22Rv1 (cell line): ENCODE results near the gene P4HA2.
A peak's percentile ranks its signal among the peaks of the same experiment; 100 is the strongest.

Source experiments
- H3K27ac ChIP-seq: fragments of 450-650 bp; 2 replicates; pipeline ENCODE4 v1.5.1; 2017
- ZFX ChIP-seq: fragments of 450-650 bp; IDR thresholded peaks from 2 replicates; pipeline ENCODE4 v1.6.1; 2017; ENCODE audit warnings: antibody characterized with exemption, borderline replicate concordance
- TF ChIP-seq, protein P1 (sequence below): fragments of 450-650 bp; IDR thresholded peaks from 2 replicates; pipeline ENCODE4 v1.5.1; 2017; ENCODE audit warnings: mild to moderate bottlenecking

The P4HA2 gene

DNA sequence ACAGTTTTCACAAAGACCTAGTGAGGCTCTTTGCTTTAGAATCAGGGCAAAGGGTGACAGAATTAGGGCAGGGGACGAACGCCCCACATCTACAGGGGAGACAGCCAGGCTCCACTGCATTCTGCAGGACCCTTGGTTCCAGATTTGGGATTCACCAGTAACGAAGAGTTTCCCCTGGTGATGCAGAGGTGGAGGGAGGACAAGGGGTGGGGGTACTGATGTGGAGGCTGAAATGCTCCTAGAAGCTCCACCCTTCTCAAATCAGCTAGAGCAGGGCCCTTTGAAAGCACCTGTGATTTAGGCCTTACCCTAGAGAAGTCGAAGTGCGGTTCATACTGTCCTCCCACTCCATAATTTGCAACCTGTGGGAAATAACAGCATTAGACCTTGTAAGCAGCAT lies 29.1 kb downstream of the P4HA2 start:
- no peak for TF ChIP-seq ZFX
- TF ChIP-seq, protein P1, sequence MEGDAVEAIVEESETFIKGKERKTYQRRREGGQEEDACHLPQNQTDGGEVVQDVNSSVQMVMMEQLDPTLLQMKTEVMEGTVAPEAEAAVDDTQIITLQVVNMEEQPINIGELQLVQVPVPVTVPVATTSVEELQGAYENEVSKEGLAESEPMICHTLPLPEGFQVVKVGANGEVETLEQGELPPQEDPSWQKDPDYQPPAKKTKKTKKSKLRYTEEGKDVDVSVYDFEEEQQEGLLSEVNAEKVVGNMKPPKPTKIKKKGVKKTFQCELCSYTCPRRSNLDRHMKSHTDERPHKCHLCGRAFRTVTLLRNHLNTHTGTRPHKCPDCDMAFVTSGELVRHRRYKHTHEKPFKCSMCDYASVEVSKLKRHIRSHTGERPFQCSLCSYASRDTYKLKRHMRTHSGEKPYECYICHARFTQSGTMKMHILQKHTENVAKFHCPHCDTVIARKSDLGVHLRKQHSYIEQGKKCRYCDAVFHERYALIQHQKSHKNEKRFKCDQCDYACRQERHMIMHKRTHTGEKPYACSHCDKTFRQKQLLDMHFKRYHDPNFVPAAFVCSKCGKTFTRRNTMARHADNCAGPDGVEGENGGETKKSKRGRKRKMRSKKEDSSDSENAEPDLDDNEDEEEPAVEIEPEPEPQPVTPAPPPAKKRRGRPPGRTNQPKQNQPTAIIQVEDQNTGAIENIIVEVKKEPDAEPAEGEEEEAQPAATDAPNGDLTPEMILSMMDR, result no peak
- no peak overlapping the region for H3K27ac ChIP-seq

DNA sequence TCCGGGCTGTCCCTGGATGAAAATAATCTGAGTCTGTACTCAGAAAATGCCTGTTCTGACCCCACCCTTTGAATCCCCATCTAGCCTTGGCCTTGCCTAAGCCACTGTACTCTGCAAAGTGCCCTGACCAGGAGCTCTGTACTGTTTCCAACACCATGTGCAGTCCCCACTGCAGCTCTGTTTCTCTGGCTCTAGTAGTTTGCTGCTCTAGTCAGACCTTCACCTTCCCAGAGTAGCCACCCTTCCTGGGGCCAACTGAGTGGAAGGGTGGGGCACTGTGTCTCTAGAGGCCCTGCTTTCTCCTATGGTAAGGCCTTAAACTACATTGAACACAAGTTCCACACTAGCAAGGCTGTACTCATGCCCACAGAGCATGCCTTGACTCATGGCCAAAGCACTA lies 31.9 kb downstream of the P4HA2 start:
- H3K27ac ChIP-seq, result no peak overlapping the region
- TF ChIP-seq ZFX, result no peak
- TF ChIP-seq, protein P1, result no peak

DNA sequence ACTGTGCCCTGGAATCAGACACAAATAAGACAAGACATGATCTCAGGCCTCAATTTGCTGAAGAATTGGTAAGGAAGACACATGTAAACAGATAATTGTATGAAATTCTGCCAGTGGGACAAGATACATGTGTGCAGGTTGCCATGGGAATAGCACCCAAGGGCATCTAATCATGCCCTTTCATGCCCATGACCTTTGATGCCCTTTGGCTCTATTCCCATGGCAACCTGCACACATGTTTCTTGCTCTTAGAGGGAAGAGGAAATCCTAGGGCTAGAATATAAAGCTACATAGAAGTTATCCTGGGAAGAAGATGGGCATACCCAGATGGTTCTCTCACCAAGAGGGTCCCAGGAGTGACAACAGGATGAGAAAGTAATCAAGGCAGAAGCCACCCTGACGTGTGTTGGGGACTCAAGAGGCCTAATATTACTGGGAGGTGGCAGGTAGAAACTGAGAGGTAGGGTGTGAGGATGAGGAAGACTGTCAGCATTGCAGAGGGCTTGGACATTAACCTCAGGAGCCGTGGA lies 34.4 kb downstream of the P4HA2 start:
- TF ChIP-seq, protein P1, result no peak
- TF ChIP-seq ZFX, result no peak
- H3K27ac ChIP-seq, result no peak overlapping the region

DNA sequence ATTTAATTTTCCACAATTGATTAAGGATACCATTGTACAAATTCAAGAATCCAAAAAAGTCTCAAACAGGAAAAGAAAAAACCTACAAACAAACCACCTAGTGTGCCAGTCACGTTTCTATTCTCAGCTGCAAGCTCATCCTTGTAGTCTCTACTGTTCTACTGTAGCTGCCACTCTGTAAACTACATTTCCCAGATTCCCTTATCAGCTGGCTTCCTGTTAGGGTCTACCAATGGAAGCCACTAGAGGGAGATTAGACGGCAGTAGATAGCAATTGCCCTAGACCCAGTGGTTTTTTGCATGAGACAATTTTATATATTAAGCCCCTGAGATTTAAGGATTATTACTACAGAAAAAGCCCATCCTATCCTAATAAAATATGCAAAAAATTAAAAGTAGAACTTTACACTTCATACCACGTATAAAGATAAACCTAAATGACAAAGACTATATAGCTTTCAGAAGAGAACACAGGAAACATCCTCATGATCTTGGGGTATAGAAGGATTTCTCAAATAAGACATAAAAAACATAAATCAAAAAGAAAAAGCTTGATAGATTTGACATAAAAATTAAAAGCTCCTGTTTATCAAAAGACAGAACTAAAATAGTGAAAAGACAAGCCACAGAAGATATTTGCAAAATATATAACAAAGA lies 37.4 kb downstream of the P4HA2 start:
- TF ChIP-seq, protein P1, result peak; percentile 88
- TF ChIP-seq ZFX, result no peak
- no peak overlapping the region for H3K27ac ChIP-seq

DNA sequence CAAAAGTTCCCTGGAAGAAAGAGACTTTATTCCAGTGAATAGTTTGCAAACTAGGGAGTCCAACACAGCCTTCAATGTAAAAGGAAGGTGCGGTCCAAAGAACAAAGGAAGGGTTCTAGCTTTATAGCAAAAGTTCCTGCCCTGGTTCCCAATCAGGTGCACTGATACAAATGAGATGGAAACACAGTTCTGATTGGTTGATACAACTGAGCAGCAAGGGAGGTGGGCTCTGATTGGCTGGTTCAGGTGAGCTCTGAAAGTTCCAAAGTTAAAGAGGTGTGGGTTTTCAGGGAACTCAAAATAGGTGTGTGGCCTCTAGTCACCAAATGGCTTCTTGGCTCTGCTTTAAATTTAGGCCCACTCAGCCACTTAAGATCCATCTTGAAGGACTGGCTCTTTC lies 43.1 kb downstream of the P4HA2 start:
- TF ChIP-seq, protein P1, result no peak
- no peak for TF ChIP-seq ZFX
- H3K27ac ChIP-seq, result no peak overlapping the region

DNA sequence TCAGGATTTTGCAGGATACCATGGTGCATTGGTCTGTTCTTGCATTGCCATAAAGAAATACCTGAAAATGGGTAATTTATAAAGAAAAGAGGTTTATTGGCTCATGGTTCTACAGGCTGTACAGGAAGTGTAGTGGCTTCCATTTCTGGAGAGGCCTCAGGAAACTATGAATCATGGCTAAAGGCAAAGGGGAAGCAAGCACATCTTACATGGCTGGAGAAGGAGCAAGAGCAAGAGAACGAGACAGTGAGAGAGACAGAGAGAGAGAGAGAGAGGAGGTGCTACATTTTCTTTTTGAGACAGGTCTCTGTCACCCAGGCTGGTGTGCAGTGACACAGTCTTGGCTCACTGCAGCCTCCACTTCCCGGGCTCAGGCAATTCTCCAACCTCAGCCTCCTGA lies 43.9 kb downstream of the P4HA2 start:
- TF ChIP-seq ZFX, result no peak
- TF ChIP-seq, protein P1, result no peak
- H3K27ac ChIP-seq, result no peak overlapping the region

DNA sequence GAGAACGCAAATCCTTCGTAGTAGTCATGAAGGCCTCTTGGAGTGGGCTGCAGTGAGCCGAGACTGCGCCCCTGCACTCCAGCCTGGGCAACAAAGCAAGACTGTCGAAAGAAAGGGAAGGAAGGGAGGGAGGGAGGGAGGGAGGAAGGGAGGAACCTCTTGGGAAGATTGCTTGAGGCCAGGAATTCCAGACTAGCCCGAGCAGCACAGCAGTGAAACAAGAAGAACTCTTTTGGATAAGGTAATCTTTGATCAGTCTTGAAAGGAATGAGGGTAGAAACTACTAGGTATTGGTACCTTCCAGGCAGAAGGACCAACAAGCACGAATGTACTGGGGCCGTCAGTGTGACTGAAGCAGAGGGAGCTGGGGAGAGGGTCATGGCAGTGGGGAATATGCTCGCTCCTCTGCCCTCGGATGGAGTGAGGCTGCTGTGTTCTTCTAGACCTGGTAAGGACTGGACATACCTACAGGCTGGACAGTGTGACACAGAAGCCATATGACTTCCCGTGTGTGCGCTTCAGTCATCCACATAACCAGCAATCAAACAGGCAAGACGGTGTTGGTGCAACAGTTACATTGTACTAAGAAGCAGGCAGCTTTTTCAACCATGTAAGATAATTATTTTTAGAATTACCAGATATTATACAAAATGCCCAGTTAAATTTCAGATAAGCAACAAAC lies 45.2 kb downstream of the P4HA2 start:
- no peak for TF ChIP-seq ZFX
- TF ChIP-seq, protein P1, result no peak
- H3K27ac ChIP-seq, result no peak overlapping the region
